Liver (tissue), 9 donors: ENCODE results near the gene GRM1. TPM values are rescaled to one million over a fixed set of nuclear protein-coding genes. Genes with fewer than 3 reads are reported as not detected.

ENCODE experiments used
- DNase-seq: peaks from one replicate; pipeline ENCODE4 v3.0.0-alpha.2; 2017; ENCODE audit warnings: low spot score
- H3K27ac ChIP-seq, 2 donors: one replicate each; pipeline ENCODE4 v1.7.0; 2013; ENCODE audit warnings: inconsistent platforms in 2 of 2, low read length in 2 of 2, control low read depth in 1 of 2, low read depth in 1 of 2, mild to moderate bottlenecking in 1 of 2
- H3K27me3 ChIP-seq, 4 donors: one replicate each; pipeline versions ENCODE4 v1.6.1 to v1.7.0; 2013; ENCODE audit warnings: low read length in 3 of 4, inconsistent platforms in 1 of 4, mild to moderate bottlenecking in 1 of 4, moderate library complexity in 1 of 4; ENCODE audit not compliant: control insufficient read depth in 4 of 4, insufficient read depth in 4 of 4
- H3K36me3 ChIP-seq, 4 donors: one replicate each; pipeline versions ENCODE4 v1.6.1 to v1.7.0; 2013; ENCODE audit warnings: low read length in 3 of 4, mild to moderate bottlenecking in 3 of 4, low read depth in 1 of 4, moderate library complexity in 1 of 4; ENCODE audit not compliant: control insufficient read depth in 4 of 4, insufficient read depth in 3 of 4
- H3K4me1 ChIP-seq, 4 donors: one replicate each; pipeline versions ENCODE4 v1.6.1 to v1.7.0; 2013; ENCODE audit warnings: low read length in 3 of 4, mild to moderate bottlenecking in 3 of 4, moderate library complexity in 1 of 4; ENCODE audit not compliant: control insufficient read depth in 4 of 4, insufficient read depth in 4 of 4
- H3K4me3 ChIP-seq, 3 donors: one replicate each; pipeline versions ENCODE4 v1.6.1 to v1.7.0; 2013; ENCODE audit warnings: low read length in 3 of 3, control low read depth in 1 of 3, low read depth in 1 of 3, mild to moderate bottlenecking in 1 of 3
- H3K9ac ChIP-seq, 2 donors: one replicate each; pipeline ENCODE4 v1.7.0; 2013; ENCODE audit warnings: low read length in 2 of 2, mild to moderate bottlenecking in 2 of 2, moderate library complexity in 2 of 2, control low read depth in 1 of 2, low read depth in 1 of 2
- H3K9me3 ChIP-seq, 4 donors: one replicate each; pipeline versions ENCODE4 v1.6.1 to v1.7.0; 2013; ENCODE audit warnings: low read length in 3 of 4; ENCODE audit not compliant: control insufficient read depth in 4 of 4
- CTCF ChIP-seq: fragments of 150-350 bp; IDR thresholded peaks from 2 replicates; pipeline ENCODE4 v1.5.1; 2017; ENCODE audit warnings: improper control_type of control experiment, low read depth, low read length; ENCODE audit not compliant: missing input control
- EGR1 ChIP-seq, 2 donors: IDR thresholded peaks; 2 replicates each; pipeline ENCODE4 v1.6.1; 2016 to 2018; ENCODE audit warnings: antibody characterized with exemption in 2 of 2, low read depth in 2 of 2
- FOXA1 ChIP-seq: IDR thresholded peaks from 2 replicates; pipeline ENCODE4 v1.6.1; 2016; ENCODE audit warnings: antibody characterized with exemption
- FOXA2 ChIP-seq: IDR thresholded peaks from 2 replicates; pipeline ENCODE4 v1.6.1; 2016; ENCODE audit warnings: antibody characterized with exemption
- HNF4A ChIP-seq, 2 donors: conservative IDR thresholded peaks; 2 replicates each; pipeline ENCODE4 v1.6.1; 2016; ENCODE audit warnings: antibody characterized with exemption in 2 of 2, mild to moderate bottlenecking in 2 of 2
- HNF4G ChIP-seq: IDR thresholded peaks from 2 replicates; pipeline ENCODE4 v1.6.1; 2016; ENCODE audit warnings: antibody characterized with exemption
- JUND ChIP-seq, 2 donors: IDR thresholded peaks; 2 replicates each; pipeline ENCODE4 v1.6.1; 2016; ENCODE audit warnings: antibody characterized with exemption in 2 of 2
- NR2F2 ChIP-seq: IDR thresholded peaks from 2 replicates; pipeline ENCODE4 v1.6.1; 2016; ENCODE audit warnings: antibody characterized with exemption
- RAD21 ChIP-seq, 2 donors: IDR thresholded peaks; 2 replicates each; pipeline ENCODE4 v1.6.1; 2016; ENCODE audit warnings: antibody characterized with exemption in 2 of 2, mild to moderate bottlenecking in 2 of 2
- REST ChIP-seq: IDR thresholded peaks from 2 replicates; pipeline ENCODE4 v1.6.1; 2016; ENCODE audit warnings: antibody characterized with exemption, mild to moderate bottlenecking
- RXRA ChIP-seq, 2 donors: IDR thresholded peaks; 2 replicates each; pipeline ENCODE4 v1.6.1; 2017 to 2018; ENCODE audit warnings: antibody characterized with exemption in 2 of 2, mild to moderate bottlenecking in 1 of 2
- SP1 ChIP-seq: IDR thresholded peaks from 2 replicates; pipeline ENCODE4 v1.6.1; 2018; ENCODE audit warnings: antibody characterized with exemption, mild to moderate bottlenecking
- TAF1 ChIP-seq: conservative IDR thresholded peaks from 2 replicates; pipeline ENCODE4 v1.6.1; 2016; ENCODE audit warnings: antibody characterized with exemption, mild to moderate bottlenecking
- YY1 ChIP-seq: IDR thresholded peaks from 2 replicates; pipeline ENCODE4 v1.6.1; 2016; ENCODE audit warnings: antibody characterized with exemption, mild to moderate bottlenecking
- WGBS: extraction: QIAGEN DNeasy Blood & Tissue Kit; methylation state at CpG from one replicate; pipeline ENCODE4 v1.1.7; 2013; 5-methylcytosine and 5-hydroxymethylcytosine counted together
- polyA plus RNA-seq, 2 donors: library from polyadenylated mRNA; stranded (reverse) in 1 of 2; unstranded in 1 of 2; fragments of 200-250 nt in 1 of 2; fragments of >200 nt in 1 of 2; fragmentation: Nextera tagmentation in 1 of 2; extraction: Ambion mirVana in 1 of 2; gene quantifications; one replicate each; pipeline versions ENCODE4 v1.2.1 to v1.2.3, GENCODE V29; 2013 to 2015
- total RNA-seq, 2 donors: library from RNA; depleted of rRNA; stranded (reverse); fragments of >200 nt; gene quantifications; one replicate each; pipeline ENCODE4 v1.2.3, GENCODE V29; 2014
- TF ChIP-seq, protein P1 (sequence below): IDR thresholded peaks from 2 replicates; pipeline ENCODE4 v1.6.1; 2016; ENCODE audit warnings: antibody characterized with exemption
- donor health status: healthy.
- donor health status: healthy.
- donor health status: healthy.
- donor health status: healthy.
- donor health status: healthy.

GRM1 gene
- total and polyA plus RNA-seq, 4 donors: under 0.01 to 0.05 (median 0.01) TPM; not detected in 1

GRCh38 chr6:146305951-146306350, 277.1 kb downstream of the GRM1 start:
- WGBS: 78% methylated on average over 3 of the region's 3 CpGs
- H3K4me1 ChIP-seq: no peaks in the 10 kb centered on the region
- H3K9ac ChIP-seq: no peak overlapping the region
- no peaks in the 10 kb centered on the region for H3K36me3 ChIP-seq
- no peak overlapping the region for H3K27ac ChIP-seq
- no peaks in the 10 kb centered on the region for H3K9me3 ChIP-seq
- no peak for DNase-seq
- H3K4me3 ChIP-seq: no peak overlapping the region
- no peak for TF ChIP-seq JUND (IDR thresholded peaks at IDR 0.05)
- no peak for TF ChIP-seq NR2F2
- TF ChIP-seq CTCF: no peak
- no peak for TF ChIP-seq HNF4A (conservative IDR thresholded peaks at IDR 0.05)
- no peaks in the 10 kb centered on the region for H3K27me3 ChIP-seq

GRCh38 chr6:146310628-146311027, 281.8 kb downstream of the GRM1 start:
- no peaks in the 10 kb centered on the region for H3K27me3 ChIP-seq
- H3K4me3 ChIP-seq: no peak overlapping the region
- no peak for TF ChIP-seq REST
- TF ChIP-seq HNF4G: no peak
- TF ChIP-seq YY1: no peak
- no peak for TF ChIP-seq FOXA2
- TF ChIP-seq HNF4A (conservative IDR thresholded peaks at IDR 0.05): no peak
- no peak for TF ChIP-seq SP1
- TF ChIP-seq TAF1: no peak
- no peak for TF ChIP-seq NR2F2
- TF ChIP-seq FOXA1: no peak
- no peak for TF ChIP-seq EGR1 (IDR thresholded peaks at IDR 0.05; ENCODE audit: low read depth in 2 of 2)
- no peak for TF ChIP-seq RXRA (IDR thresholded peaks at IDR 0.05)
- no peak for TF ChIP-seq CTCF
- TF ChIP-seq, protein P1, sequence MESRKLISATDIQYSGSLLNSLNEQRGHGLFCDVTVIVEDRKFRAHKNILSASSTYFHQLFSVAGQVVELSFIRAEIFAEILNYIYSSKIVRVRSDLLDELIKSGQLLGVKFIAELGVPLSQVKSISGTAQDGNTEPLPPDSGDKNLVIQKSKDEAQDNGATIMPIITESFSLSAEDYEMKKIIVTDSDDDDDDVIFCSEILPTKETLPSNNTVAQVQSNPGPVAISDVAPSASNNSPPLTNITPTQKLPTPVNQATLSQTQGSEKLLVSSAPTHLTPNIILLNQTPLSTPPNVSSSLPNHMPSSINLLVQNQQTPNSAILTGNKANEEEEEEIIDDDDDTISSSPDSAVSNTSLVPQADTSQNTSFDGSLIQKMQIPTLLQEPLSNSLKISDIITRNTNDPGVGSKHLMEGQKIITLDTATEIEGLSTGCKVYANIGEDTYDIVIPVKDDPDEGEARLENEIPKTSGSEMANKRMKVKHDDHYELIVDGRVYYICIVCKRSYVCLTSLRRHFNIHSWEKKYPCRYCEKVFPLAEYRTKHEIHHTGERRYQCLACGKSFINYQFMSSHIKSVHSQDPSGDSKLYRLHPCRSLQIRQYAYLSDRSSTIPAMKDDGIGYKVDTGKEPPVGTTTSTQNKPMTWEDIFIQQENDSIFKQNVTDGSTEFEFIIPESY: no peak
- no peak for TF ChIP-seq RAD21 (IDR thresholded peaks at IDR 0.05)
- no peaks in the 10 kb centered on the region for H3K4me1 ChIP-seq
- no peaks in the 10 kb centered on the region for H3K9me3 ChIP-seq
- no peaks in the 10 kb centered on the region for H3K36me3 ChIP-seq
- H3K9ac ChIP-seq: no peak overlapping the region
- H3K27ac ChIP-seq: no peak overlapping the region
- DNase-seq: no peak
- WGBS: 93% methylated on average over 2 of the region's 2 CpGs
